HepG2 (cell line): ENCODE results near the gene NR1H3. TPM values are rescaled to one million over a fixed set of nuclear protein-coding genes. Genes with fewer than 3 reads are reported as not detected.
A peak's percentile ranks its signal among the peaks of the same experiment; 100 is the strongest.

Experiments used
- ARHGAP35 ChIP-seq: sonication (generic); formaldehyde crosslinking; IDR thresholded peaks from 2 replicates; pipeline ENCODE4 v1.9.0; 2022; ENCODE audit warnings: mild to moderate bottlenecking, inconsistent platforms, moderate library complexity, missing genetic modification reagents, borderline replicate concordance
- STAG1 ChIP-seq: sonication (generic); formaldehyde crosslinking; IDR thresholded peaks from 2 replicates; pipeline ENCODE4 v1.4.0; 2020; ENCODE audit warnings: missing genetic modification reagents
- ZKSCAN1 ChIP-seq: fragments of 150-350 bp; IDR thresholded peaks from 2 replicates; pipeline ENCODE4 v1.6.1; 2014; ENCODE audit warnings: low read length
- ZKSCAN8 ChIP-seq: IDR thresholded peaks from 2 replicates; pipeline ENCODE4 v1.6.1; 2016; ENCODE audit warnings: borderline replicate concordance, missing genetic modification reagents, missing compliant biosample characterization
- ZNF367 ChIP-seq: sonication (generic); formaldehyde crosslinking; IDR thresholded peaks from 2 replicates; pipeline ENCODE4 v1.4.0; 2020; ENCODE audit warnings: missing genetic modification reagents, borderline replicate concordance
- ZNF614 ChIP-seq: IDR thresholded peaks from 2 replicates; pipeline ENCODE4 v1.6.1; 2018; ENCODE audit warnings: missing biosample characterization, missing genetic modification reagents, inconsistent platforms, borderline replicate concordance
- polyA plus RNA-seq, 8 experiments: library from polyadenylated mRNA; depleted of rRNA in 3 of 8; stranded (reverse) in 7 of 8; unstranded in 1 of 8; fragments of >200 nt; fragmentation: Illumina TruSeq in 4 of 8; extraction: Trizol in 4 of 8; gene quantifications; 2 replicates each; pipeline versions ENCODE4 v1.2.1 to v1.2.3, GENCODE V29; 2011 to 2016; ENCODE audit warnings: low read depth in 4 of 8, missing spikeins in 1 of 8, mixed read lengths in 1 of 8; ENCODE audit not compliant: insufficient read depth in 1 of 8
- total RNA-seq, 5 experiments: library from RNA; depleted of rRNA; stranded (reverse); fragments of >200 nt; fragmentation: Illumina TruSeq; extraction: Trizol; gene quantifications; 2 replicates each; pipeline ENCODE4 v1.2.3, GENCODE V29; 2016; ENCODE audit warnings: low read depth in 1 of 5
- TF ChIP-seq, protein P1 (sequence below): sonication (generic); formaldehyde crosslinking; IDR thresholded peaks from 2 replicates; pipeline ENCODE4 v1.8.0; 2022; ENCODE audit warnings: missing genetic modification reagents, mild to moderate bottlenecking, moderate library complexity, borderline replicate concordance
- TF ChIP-seq, protein P2 (sequence below): sonication (generic); formaldehyde crosslinking; IDR thresholded peaks from 2 replicates; pipeline ENCODE4 v1.5.0; 2020; ENCODE audit warnings: mild to moderate bottlenecking, missing genetic modification reagents
- TF ChIP-seq, protein P3 (sequence below): sonication (generic); formaldehyde crosslinking; conservative IDR thresholded peaks from 2 replicates; pipeline ENCODE4 v1.4.0; 2020; ENCODE audit warnings: mild to moderate bottlenecking, missing genetic modification reagents, moderate library complexity
- TF ChIP-seq, protein P4 (sequence below): sonication (generic); formaldehyde crosslinking; IDR thresholded peaks from 2 replicates; pipeline ENCODE4 v1.8.0; 2022; ENCODE audit warnings: missing genetic modification reagents, low read depth, mild to moderate bottlenecking, borderline replicate concordance
- TF ChIP-seq, protein P5 (sequence below): sonication (generic); formaldehyde crosslinking; IDR thresholded peaks from 2 replicates; pipeline ENCODE4 v1.5.0; 2020; ENCODE audit warnings: missing genetic modification reagents
- TF ChIP-seq, protein P6 (sequence below): sonication (generic); formaldehyde crosslinking; IDR thresholded peaks from 2 replicates; pipeline ENCODE4 v1.4.0; 2020; ENCODE audit warnings: missing genetic modification reagents, borderline replicate concordance
- TF ChIP-seq, protein P7 (sequence below): sonication (generic); formaldehyde crosslinking; IDR thresholded peaks from 2 replicates; pipeline ENCODE4 v1.8.0; 2022; ENCODE audit warnings: mild to moderate bottlenecking, missing genetic modification reagents, moderate library complexity

The NR1H3 gene
- total and polyA plus RNA-seq, 2 of the 13 experiments (the other 11 are each of a cell fraction or from before 2014, with no cell fraction given) = 41.8 to 102 TPM

DNA sequence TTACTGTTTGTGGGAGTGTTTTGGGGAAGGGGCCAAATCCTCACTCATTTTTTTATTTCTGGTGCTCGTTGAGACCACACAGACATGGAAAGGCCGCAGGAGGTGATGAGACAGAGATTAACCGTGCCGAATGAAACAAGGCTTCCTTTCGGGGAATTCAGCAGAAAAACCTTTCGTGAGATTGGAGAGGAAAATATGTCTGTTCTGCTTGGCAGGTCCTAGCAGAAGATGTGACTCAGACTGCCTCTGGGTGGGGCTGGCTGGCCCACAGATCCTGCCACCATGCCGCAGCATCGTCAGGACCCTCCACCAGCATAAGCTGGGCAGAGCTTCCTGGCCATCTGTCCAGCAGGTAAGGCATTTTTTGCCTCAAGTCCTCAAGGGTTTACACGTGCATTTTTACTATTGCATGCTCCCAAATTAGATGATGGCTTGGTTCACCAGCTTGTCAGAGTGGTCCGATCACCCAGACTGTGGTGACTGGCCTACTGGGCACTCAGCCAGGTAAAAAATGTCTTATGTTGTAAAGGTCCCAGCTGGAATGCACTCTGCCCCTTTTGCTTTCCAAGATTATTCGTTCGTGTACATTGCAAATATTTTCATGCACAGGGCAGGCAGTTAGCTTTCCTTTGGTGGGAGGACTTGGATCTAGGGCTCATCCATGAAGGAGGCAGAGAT is 41.5 kb upstream of the NR1H3 start (continued):
- TF ChIP-seq, protein P1, sequence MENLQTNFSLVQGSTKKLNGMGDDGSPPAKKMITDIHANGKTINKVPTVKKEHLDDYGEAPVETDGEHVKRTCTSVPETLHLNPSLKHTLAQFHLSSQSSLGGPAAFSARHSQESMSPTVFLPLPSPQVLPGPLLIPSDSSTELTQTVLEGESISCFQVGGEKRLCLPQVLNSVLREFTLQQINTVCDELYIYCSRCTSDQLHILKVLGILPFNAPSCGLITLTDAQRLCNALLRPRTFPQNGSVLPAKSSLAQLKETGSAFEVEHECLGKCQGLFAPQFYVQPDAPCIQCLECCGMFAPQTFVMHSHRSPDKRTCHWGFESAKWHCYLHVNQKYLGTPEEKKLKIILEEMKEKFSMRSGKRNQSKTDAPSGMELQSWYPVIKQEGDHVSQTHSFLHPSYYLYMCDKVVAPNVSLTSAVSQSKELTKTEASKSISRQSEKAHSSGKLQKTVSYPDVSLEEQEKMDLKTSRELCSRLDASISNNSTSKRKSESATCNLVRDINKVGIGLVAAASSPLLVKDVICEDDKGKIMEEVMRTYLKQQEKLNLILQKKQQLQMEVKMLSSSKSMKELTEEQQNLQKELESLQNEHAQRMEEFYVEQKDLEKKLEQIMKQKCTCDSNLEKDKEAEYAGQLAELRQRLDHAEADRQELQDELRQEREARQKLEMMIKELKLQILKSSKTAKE (CRISPR knock-in tag) = peak; percentile 44; the same call in 1 of the 2 replicates
- no peak for TF ChIP-seq ZKSCAN8 (CRISPR knock-in tag)
- TF ChIP-seq, protein P2, sequence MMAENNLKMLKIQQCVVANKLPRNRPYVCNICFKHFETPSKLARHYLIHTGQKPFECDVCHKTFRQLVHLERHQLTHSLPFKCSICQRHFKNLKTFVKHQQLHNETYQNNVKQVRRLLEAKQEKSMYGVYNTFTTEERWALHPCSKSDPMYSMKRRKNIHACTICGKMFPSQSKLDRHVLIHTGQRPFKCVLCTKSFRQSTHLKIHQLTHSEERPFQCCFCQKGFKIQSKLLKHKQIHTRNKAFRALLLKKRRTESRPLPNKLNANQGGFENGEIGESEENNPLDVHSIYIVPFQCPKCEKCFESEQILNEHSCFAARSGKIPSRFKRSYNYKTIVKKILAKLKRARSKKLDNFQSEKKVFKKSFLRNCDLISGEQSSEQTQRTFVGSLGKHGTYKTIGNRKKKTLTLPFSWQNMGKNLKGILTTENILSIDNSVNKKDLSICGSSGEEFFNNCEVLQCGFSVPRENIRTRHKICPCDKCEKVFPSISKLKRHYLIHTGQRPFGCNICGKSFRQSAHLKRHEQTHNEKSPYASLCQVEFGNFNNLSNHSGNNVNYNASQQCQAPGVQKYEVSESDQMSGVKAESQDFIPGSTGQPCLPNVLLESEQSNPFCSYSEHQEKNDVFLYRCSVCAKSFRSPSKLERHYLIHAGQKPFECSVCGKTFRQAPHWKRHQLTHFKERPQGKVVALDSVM (CRISPR knock-in tag) = no peak
- TF ChIP-seq, protein P3, sequence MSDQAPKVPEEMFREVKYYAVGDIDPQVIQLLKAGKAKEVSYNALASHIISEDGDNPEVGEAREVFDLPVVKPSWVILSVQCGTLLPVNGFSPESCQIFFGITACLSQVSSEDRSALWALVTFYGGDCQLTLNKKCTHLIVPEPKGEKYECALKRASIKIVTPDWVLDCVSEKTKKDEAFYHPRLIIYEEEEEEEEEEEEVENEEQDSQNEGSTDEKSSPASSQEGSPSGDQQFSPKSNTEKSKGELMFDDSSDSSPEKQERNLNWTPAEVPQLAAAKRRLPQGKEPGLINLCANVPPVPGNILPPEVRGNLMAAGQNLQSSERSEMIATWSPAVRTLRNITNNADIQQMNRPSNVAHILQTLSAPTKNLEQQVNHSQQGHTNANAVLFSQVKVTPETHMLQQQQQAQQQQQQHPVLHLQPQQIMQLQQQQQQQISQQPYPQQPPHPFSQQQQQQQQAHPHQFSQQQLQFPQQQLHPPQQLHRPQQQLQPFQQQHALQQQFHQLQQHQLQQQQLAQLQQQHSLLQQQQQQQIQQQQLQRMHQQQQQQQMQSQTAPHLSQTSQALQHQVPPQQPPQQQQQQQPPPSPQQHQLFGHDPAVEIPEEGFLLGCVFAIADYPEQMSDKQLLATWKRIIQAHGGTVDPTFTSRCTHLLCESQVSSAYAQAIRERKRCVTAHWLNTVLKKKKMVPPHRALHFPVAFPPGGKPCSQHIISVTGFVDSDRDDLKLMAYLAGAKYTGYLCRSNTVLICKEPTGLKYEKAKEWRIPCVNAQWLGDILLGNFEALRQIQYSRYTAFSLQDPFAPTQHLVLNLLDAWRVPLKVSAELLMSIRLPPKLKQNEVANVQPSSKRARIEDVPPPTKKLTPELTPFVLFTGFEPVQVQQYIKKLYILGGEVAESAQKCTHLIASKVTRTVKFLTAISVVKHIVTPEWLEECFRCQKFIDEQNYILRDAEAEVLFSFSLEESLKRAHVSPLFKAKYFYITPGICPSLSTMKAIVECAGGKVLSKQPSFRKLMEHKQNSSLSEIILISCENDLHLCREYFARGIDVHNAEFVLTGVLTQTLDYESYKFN (CRISPR knock-in tag) = peak; percentile 47; the same call in 1 of the 2 replicates
- no peak for TF ChIP-seq ZKSCAN1
- TF ChIP-seq ZNF614 (CRISPR knock-in tag) = no peak
- no peak for TF ChIP-seq ZNF367 (CRISPR knock-in tag)
- TF ChIP-seq ARHGAP35 (CRISPR knock-in tag) = no peak
- TF ChIP-seq, protein P4, sequence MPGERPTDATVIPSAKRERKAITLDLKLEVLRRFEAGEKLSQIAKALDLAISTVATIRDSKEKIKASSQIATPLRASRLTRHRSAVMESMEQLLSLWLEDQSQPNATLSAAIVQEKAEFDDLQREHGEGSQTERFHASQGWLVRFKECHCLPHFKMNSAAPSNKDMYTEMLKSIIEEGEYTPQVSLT (CRISPR knock-in tag) = no peak
- TF ChIP-seq STAG1 (CRISPR knock-in tag) = peak; percentile 39; the same call in 1 of the 2 replicates
- TF ChIP-seq, protein P5, sequence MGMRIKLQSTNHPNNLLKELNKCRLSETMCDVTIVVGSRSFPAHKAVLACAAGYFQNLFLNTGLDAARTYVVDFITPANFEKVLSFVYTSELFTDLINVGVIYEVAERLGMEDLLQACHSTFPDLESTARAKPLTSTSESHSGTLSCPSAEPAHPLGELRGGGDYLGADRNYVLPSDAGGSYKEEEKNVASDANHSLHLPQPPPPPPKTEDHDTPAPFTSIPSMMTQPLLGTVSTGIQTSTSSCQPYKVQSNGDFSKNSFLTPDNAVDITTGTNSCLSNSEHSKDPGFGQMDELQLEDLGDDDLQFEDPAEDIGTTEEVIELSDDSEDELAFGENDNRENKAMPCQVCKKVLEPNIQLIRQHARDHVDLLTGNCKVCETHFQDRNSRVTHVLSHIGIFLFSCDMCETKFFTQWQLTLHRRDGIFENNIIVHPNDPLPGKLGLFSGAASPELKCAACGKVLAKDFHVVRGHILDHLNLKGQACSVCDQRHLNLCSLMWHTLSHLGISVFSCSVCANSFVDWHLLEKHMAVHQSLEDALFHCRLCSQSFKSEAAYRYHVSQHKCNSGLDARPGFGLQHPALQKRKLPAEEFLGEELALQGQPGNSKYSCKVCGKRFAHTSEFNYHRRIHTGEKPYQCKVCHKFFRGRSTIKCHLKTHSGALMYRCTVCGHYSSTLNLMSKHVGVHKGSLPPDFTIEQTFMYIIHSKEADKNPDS = 0 out of 2 replicates have a peak, but pooled peaks have one; percentile 11
- TF ChIP-seq, protein P6, sequence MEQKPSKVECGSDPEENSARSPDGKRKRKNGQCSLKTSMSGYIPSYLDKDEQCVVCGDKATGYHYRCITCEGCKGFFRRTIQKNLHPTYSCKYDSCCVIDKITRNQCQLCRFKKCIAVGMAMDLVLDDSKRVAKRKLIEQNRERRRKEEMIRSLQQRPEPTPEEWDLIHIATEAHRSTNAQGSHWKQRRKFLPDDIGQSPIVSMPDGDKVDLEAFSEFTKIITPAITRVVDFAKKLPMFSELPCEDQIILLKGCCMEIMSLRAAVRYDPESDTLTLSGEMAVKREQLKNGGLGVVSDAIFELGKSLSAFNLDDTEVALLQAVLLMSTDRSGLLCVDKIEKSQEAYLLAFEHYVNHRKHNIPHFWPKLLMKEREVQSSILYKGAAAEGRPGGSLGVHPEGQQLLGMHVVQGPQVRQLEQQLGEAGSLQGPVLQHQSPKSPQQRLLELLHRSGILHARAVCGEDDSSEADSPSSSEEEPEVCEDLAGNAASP = peak; percentile 46; the same call in 1 of the 2 replicates
- TF ChIP-seq, protein P7, sequence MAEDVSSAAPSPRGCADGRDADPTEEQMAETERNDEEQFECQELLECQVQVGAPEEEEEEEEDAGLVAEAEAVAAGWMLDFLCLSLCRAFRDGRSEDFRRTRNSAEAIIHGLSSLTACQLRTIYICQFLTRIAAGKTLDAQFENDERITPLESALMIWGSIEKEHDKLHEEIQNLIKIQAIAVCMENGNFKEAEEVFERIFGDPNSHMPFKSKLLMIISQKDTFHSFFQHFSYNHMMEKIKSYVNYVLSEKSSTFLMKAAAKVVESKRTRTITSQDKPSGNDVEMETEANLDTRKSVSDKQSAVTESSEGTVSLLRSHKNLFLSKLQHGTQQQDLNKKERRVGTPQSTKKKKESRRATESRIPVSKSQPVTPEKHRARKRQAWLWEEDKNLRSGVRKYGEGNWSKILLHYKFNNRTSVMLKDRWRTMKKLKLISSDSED (CRISPR knock-in tag) = no peak
